ENCODE results near the gene COL4A3. TPM values are rescaled to one million over a fixed set of nuclear protein-coding genes. Genes with fewer than 3 reads are reported as not detected.

Gene COL4A3
- total RNA-seq, 4 donors from 2014 or later: 0.41 to 20.9 (median 5.1) TPM; not detected in 1

- no peak overlapping the region for H3K27ac ChIP-seq
- no peaks in the 10 kb centered on the region for H3K36me3 ChIP-seq
- TF ChIP-seq CTCF (IDR thresholded peaks at IDR 0.05): no peak
- no peak for TF ChIP-seq POLR2AphosphoS5 (IDR thresholded peaks at IDR 0.05)
- no peak for TF ChIP-seq EP300 (IDR thresholded peaks at IDR 0.05; ENCODE audit: low read depth)
- no peak for TF ChIP-seq POLR2A (IDR thresholded peaks at IDR 0.05)
- H3K4me3 ChIP-seq: no peak overlapping the region
- intact Hi-C loops (cut with DNase I; ENCODE audit: low total_unique reads) (no loop called here), in situ Hi-C loops (cut with MboI; ENCODE audit: low pct_ligation_motif_present in 1 of 4, low pct_unique_long_range_greater_than_20kb in 1 of 4, low sequenced_read_pairs in 3 of 4) (no loop called here)
- 94 to 98% methylated on average over 8 to 12 of the region's 12 CpGs for WGBS, 2 donors (ENCODE audit: low coverage in 1 of 2)
- H3K9me3 ChIP-seq: no peaks in the 10 kb centered on the region
- no peaks in the 10 kb centered on the region for H3K27me3 ChIP-seq
- no peaks in the 10 kb centered on the region for H3K4me1 ChIP-seq
- DNase-seq: no peak
Measured at GRCh38 chr2:227177592-227178336, 13.3 kb downstream of the COL4A3 start.

DNA sequence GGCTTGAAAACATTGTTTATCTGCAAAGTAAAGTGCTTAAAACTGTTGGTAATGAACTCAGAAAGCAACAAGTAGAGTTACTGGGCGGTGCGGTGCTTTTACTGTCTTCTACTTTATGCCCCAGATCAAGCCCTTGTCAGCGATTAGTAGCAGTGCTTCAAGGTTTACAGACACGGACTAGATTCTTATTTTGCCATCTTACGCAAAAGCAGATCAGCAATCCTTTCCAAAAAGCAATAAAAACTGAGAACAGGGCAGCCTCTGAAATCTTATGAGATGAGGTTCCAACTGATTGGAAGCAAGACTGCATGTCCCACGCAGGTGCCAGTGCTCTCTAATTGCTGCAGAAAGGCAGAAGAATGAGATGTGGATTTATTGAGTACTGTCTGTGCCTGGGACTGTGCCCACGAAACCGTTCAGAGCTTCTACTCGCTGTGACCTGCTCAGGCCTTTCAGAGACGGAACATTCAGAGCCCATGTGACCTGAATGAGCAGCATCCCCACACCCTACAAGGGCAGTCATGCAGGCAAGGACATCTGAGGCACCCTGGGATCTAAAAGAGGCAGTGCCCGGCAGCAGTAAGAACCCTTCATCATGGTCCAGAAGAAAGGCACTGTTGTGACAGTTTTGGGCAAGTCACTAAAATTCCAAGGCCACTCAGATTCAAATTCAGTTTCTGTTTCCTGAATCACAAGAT is 15.7 kb downstream of the COL4A3 start:
- in situ Hi-C loops (cut with MboI; ENCODE audit: low pct_ligation_motif_present in 1 of 4, low pct_unique_long_range_greater_than_20kb in 1 of 4, low sequenced_read_pairs in 3 of 4): no loop called here

GRCh38 chr2:227180770-227181169 is 16.3 kb downstream of the COL4A3 start:
- WGBS, 2 donors (ENCODE audit: low coverage in 1 of 2): 53 to 71% methylated on average over 3 of the region's 3 CpGs
- intact Hi-C loops (cut with DNase I; ENCODE audit: low total_unique reads): no loop called here
- no peak for DNase-seq
- Histone ChIP-seq H3K4me3 (no peak overlapping the region), H3K9me3 (no peaks in the 10 kb centered on the region), H3K4me1 (no peaks in the 10 kb centered on the region), H3K27ac (no peak overlapping the region), H3K27me3 (no peaks in the 10 kb centered on the region), H3K36me3 (no peaks in the 10 kb centered on the region)
- in situ Hi-C loops (cut with MboI; ENCODE audit: low pct_ligation_motif_present in 1 of 4, low pct_unique_long_range_greater_than_20kb in 1 of 4, low sequenced_read_pairs in 3 of 4): no loop called here
- TF ChIP-seq EP300 (IDR thresholded peaks at IDR 0.05; ENCODE audit: low read depth) (no peak), CTCF (IDR thresholded peaks at IDR 0.05) (no peak), POLR2AphosphoS5 (IDR thresholded peaks at IDR 0.05) (no peak), POLR2A (IDR thresholded peaks at IDR 0.05) (no peak)

More for the DNA sequence above, 15.7 kb downstream of the COL4A3 start:
- H3K27ac ChIP-seq: no peak overlapping the region
- H3K4me1 ChIP-seq: no peaks in the 10 kb centered on the region
- H3K4me3 ChIP-seq: no peak overlapping the region
- TF ChIP-seq POLR2A (IDR thresholded peaks at IDR 0.05) (no peak), CTCF (IDR thresholded peaks at IDR 0.05) (no peak), POLR2AphosphoS5 (IDR thresholded peaks at IDR 0.05) (no peak), EP300 (IDR thresholded peaks at IDR 0.05; ENCODE audit: low read depth) (no peak)
- no peaks in the 10 kb centered on the region for H3K36me3 ChIP-seq
- DNase-seq: no peak
- WGBS, 2 donors (ENCODE audit: low coverage in 1 of 2): 52 to 54% methylated on average over 9 to 11 of the region's 11 CpGs
- intact Hi-C loops (cut with DNase I; ENCODE audit: low total_unique reads): no loop called here
- H3K9me3 ChIP-seq: no peaks in the 10 kb centered on the region
- H3K27me3 ChIP-seq: no peaks in the 10 kb centered on the region

- Histone ChIP-seq H3K36me3 (no peaks in the 10 kb centered on the region), H3K9me3 (no peaks in the 10 kb centered on the region), H3K27me3 (no peaks in the 10 kb centered on the region), H3K4me3 (no peak overlapping the region), H3K4me1 (no peaks in the 10 kb centered on the region), H3K27ac (no peak overlapping the region)
- TF ChIP-seq CTCF (IDR thresholded peaks at IDR 0.05) (no peak), POLR2A (IDR thresholded peaks at IDR 0.05) (no peak), EP300 (IDR thresholded peaks at IDR 0.05; ENCODE audit: low read depth) (no peak), POLR2AphosphoS5 (IDR thresholded peaks at IDR 0.05) (no peak)
- in situ Hi-C loops (cut with MboI; ENCODE audit: low pct_ligation_motif_present in 1 of 4, low pct_unique_long_range_greater_than_20kb in 1 of 4, low sequenced_read_pairs in 3 of 4): no loop called here
- DNase-seq: no peak
- intact Hi-C loops (cut with DNase I; ENCODE audit: low total_unique reads): no loop called here
Measured at GRCh38 chr2:227182765-227183164, 18.3 kb downstream of the COL4A3 start.
